ENCODE measurements around the gene TRIM27.
"Not testable (repeated sequence)": the region's sequence is repeated elsewhere in the genome, so short reads cannot be mapped to it uniquely, and the experiment has no call there.

Gene TRIM27

GRCh38 chr6:28871335-28872156 lies 52.2 kb downstream of the TRIM27 start:
- no peak for DNase-seq
- in situ Hi-C loops (cut with MboI; ENCODE audit: low pct_unique_long_range_greater_than_20kb, low sequenced_read_pairs): no loop called here

- no peak for DNase-seq
- in situ Hi-C loops (cut with MboI; ENCODE audit: low pct_unique_long_range_greater_than_20kb, low sequenced_read_pairs): no loop called here
Observed at GRCh38 chr6:28868873-28869272, 54.9 kb downstream of the TRIM27 start.

- no peak for DNase-seq
- in situ Hi-C loops (cut with MboI; ENCODE audit: low pct_unique_long_range_greater_than_20kb, low sequenced_read_pairs): no loop called here
Observed at GRCh38 chr6:28867086-28867409, 56.7 kb downstream of the TRIM27 start.

- in situ Hi-C loops (cut with MboI; ENCODE audit: low pct_unique_long_range_greater_than_20kb, low sequenced_read_pairs): not testable (repeated sequence)
- peak; percentile 88 for DNase-seq
Observed at GRCh38 chr6:28866205-28867085, 57.3 kb downstream of the TRIM27 start.

- DNase-seq: peak; percentile 77
- in situ Hi-C loops (cut with MboI; ENCODE audit: low pct_unique_long_range_greater_than_20kb, low sequenced_read_pairs): no loop called here
Observed at GRCh38 chr6:28865401-28866204, 58.2 kb downstream of the TRIM27 start.

- no peak for DNase-seq
- in situ Hi-C loops (cut with MboI; ENCODE audit: low pct_unique_long_range_greater_than_20kb, low sequenced_read_pairs): no loop called here
Observed at GRCh38 chr6:28864326-28864923, 59.4 kb downstream of the TRIM27 start.

- peak; percentile 95 for DNase-seq
- in situ Hi-C loops (cut with MboI; ENCODE audit: low pct_unique_long_range_greater_than_20kb, low sequenced_read_pairs): no loop called here
Observed at GRCh38 chr6:28863604-28864325, 60.0 kb downstream of the TRIM27 start.

GRCh38 chr6:28862077-28862476 lies 61.7 kb downstream of the TRIM27 start:
- DNase-seq: no peak
- in situ Hi-C loops (cut with MboI; ENCODE audit: low pct_unique_long_range_greater_than_20kb, low sequenced_read_pairs): no loop called here

- no peak for DNase-seq
- in situ Hi-C loops (cut with MboI; ENCODE audit: low pct_unique_long_range_greater_than_20kb, low sequenced_read_pairs): no loop called here
Observed at GRCh38 chr6:28861339-28861738, 62.4 kb downstream of the TRIM27 start.

GRCh38 chr6:28860581-28860980 lies 63.2 kb downstream of the TRIM27 start:
- in situ Hi-C loops (cut with MboI; ENCODE audit: low pct_unique_long_range_greater_than_20kb, low sequenced_read_pairs): no loop called here

GRCh38 chr6:28858963-28859362 lies 64.8 kb downstream of the TRIM27 start:
- no peak for DNase-seq
- in situ Hi-C loops (cut with MboI; ENCODE audit: low pct_unique_long_range_greater_than_20kb, low sequenced_read_pairs): no loop called here

More at GRCh38 chr6:28860581-28860980, 63.2 kb downstream of the TRIM27 start:
- DNase-seq: peak; percentile 32

GRCh38 chr6:28856620-28857005 lies 67.2 kb downstream of the TRIM27 start:
- in situ Hi-C loops (cut with MboI; ENCODE audit: low pct_unique_long_range_greater_than_20kb, low sequenced_read_pairs): no loop called here
- no peak for DNase-seq

GRCh38 chr6:28854405-28854804 lies 69.4 kb downstream of the TRIM27 start:
- DNase-seq; in situ Hi-C loops (cut with MboI; ENCODE audit: low pct_unique_long_range_greater_than_20kb, low sequenced_read_pairs): not testable (repeated sequence)
